Smooth muscle cell (in vitro differentiated cells): ENCODE data around the gene SERINC2. TPM values are rescaled to one million over a fixed set of nuclear protein-coding genes. Genes with fewer than 3 reads are reported as not detected.

Experiments used
- DNase-seq: peaks from one replicate; lab custom pipeline; 2025; ENCODE audit not compliant: unreplicated experiment; lab: John Stamatoyannopoulos, UW
- H2AFZ ChIP-seq: fragments of 200-600 bp; sonication (generic); 2 replicates; pipeline ENCODE4 v1.6.0; 2016; ENCODE audit warnings: antibody characterized with exemption, low read depth, mild to moderate bottlenecking
- H3F3A ChIP-seq: fragments of 200-600 bp; sonication (generic); 2 replicates; pipeline ENCODE4 v1.6.0; 2017; ENCODE audit warnings: antibody characterized with exemption, low read depth
- H3K27ac ChIP-seq: fragments of 200-600 bp; sonication (generic); 2 replicates; pipeline ENCODE4 v1.5.1; 2016; ENCODE audit warnings: low read depth, mild to moderate bottlenecking
- H3K27me3 ChIP-seq: fragments of 200-600 bp; sonication (generic); 2 replicates; pipeline ENCODE4 v1.6.1; 2016; ENCODE audit warnings: low read depth, mild to moderate bottlenecking
- H3K36me3 ChIP-seq: fragments of 200-600 bp; sonication (generic); 2 replicates; pipeline ENCODE4 v1.5.1; 2016; ENCODE audit warnings: low read depth
- H3K4me1 ChIP-seq: fragments of 200-600 bp; sonication (generic); 2 replicates; pipeline ENCODE4 v1.5.1; 2016; ENCODE audit warnings: low read depth
- H3K4me2 ChIP-seq: fragments of 200-600 bp; sonication (generic); 2 replicates; pipeline ENCODE4 v1.6.0; 2016; ENCODE audit warnings: mild to moderate bottlenecking
- H3K4me3 ChIP-seq: fragments of 200-600 bp; sonication (generic); 2 replicates; pipeline ENCODE4 v1.5.1; 2016; ENCODE audit warnings: mild to moderate bottlenecking
- H3K79me2 ChIP-seq: fragments of 200-600 bp; sonication (generic); 2 replicates; pipeline ENCODE4 v1.6.0; 2016; ENCODE audit warnings: low read depth, mild to moderate bottlenecking
- H3K9ac ChIP-seq: fragments of 200-600 bp; sonication (generic); 2 replicates; pipeline ENCODE4 v1.6.0; 2016; ENCODE audit warnings: low read depth
- H3K9me3 ChIP-seq: fragments of 200-600 bp; sonication (generic); replicated peaks from 2 replicates; pipeline ENCODE4 v1.5.1; 2016; ENCODE audit warnings: low read depth
- H4K20me1 ChIP-seq: fragments of 200-600 bp; sonication (generic); 2 replicates; pipeline ENCODE4 v1.6.0; 2016; ENCODE audit warnings: low read depth
- WGBS: methylation state at CpG from one replicate; pipeline ENCODE4 v1.1.7; 2016; ENCODE audit warnings: low lambda C conversion rate; 5-methylcytosine and 5-hydroxymethylcytosine counted together
- polyA plus RNA-seq: library from polyadenylated mRNA; unstranded; fragments of >200 nt; fragmentation: Nextera tagmentation; extraction: Ambion mirVana; gene quantifications from 2 replicates; pipeline ENCODE4 v1.2.1, GENCODE V29; 2016
- total RNA-seq: library from RNA; depleted of rRNA; stranded (reverse); fragments of >200 nt; gene quantifications from 2 replicates; pipeline ENCODE4 v1.2.3, GENCODE V29; 2014
- TF ChIP-seq, protein P1 (sequence below): fragments of 200-600 bp; sonication (generic); IDR thresholded peaks from 2 replicates; pipeline ENCODE4 v1.5.1; 2017; ENCODE audit warnings: borderline replicate concordance, mild to moderate bottlenecking, antibody characterized with exemption; ENCODE audit not compliant: insufficient read depth, poor library complexity, severe bottlenecking

The SERINC2 gene
- total and polyA plus RNA-seq, 2 experiments from 2014 or later, result 31.6 to 41.3 TPM

DNA sequence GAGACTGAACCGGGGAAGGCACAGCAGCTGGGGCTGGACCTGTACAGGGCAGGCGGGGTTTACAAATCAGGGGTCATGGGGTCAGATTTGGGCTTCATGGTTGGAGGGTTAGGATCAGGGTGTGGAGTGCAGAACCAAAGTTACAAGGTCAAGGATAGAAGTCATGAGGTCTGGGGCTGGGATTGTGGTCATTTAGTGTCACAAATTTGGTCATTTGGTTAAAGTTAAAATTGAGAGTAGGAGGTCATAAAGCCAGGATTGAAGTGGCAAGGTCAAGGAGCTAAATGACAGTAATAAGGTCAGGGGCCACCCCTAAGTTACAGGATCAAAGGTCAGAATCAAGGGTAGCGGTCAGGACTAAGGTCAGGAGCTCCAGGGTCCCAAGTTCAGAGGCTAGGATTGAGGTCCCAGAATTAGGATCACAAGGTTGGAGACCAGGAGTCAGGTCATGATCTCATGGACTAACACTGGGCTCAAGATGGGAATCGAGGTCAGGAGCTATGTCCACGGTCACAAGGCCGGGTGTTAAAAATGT lies 20.4 kb downstream of the SERINC2 start:
- H3K9me3 ChIP-seq, result no peaks in the 10 kb centered on the region
- H2AFZ ChIP-seq, result no peak overlapping the region
- 92% methylated on average over 6 of the region's 6 CpGs for WGBS
- H3K27me3 ChIP-seq, result no peaks in the 10 kb centered on the region
- no peak overlapping the region for H3K4me3 ChIP-seq
- H3F3A ChIP-seq, result no peaks in the 10 kb centered on the region
- H3K27ac ChIP-seq, result no peak overlapping the region
- no peak for DNase-seq
- TF ChIP-seq, protein P1, sequence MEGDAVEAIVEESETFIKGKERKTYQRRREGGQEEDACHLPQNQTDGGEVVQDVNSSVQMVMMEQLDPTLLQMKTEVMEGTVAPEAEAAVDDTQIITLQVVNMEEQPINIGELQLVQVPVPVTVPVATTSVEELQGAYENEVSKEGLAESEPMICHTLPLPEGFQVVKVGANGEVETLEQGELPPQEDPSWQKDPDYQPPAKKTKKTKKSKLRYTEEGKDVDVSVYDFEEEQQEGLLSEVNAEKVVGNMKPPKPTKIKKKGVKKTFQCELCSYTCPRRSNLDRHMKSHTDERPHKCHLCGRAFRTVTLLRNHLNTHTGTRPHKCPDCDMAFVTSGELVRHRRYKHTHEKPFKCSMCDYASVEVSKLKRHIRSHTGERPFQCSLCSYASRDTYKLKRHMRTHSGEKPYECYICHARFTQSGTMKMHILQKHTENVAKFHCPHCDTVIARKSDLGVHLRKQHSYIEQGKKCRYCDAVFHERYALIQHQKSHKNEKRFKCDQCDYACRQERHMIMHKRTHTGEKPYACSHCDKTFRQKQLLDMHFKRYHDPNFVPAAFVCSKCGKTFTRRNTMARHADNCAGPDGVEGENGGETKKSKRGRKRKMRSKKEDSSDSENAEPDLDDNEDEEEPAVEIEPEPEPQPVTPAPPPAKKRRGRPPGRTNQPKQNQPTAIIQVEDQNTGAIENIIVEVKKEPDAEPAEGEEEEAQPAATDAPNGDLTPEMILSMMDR, result no peak
- H3K36me3 ChIP-seq, result no peaks in the 10 kb centered on the region
- no peaks in the 10 kb centered on the region for H3K4me1 ChIP-seq
- no peaks in the 10 kb centered on the region for H4K20me1 ChIP-seq
- no peaks in the 10 kb centered on the region for H3K79me2 ChIP-seq
- no peak overlapping the region for H3K9ac ChIP-seq
- H3K4me2 ChIP-seq, result no peak overlapping the region

DNA sequence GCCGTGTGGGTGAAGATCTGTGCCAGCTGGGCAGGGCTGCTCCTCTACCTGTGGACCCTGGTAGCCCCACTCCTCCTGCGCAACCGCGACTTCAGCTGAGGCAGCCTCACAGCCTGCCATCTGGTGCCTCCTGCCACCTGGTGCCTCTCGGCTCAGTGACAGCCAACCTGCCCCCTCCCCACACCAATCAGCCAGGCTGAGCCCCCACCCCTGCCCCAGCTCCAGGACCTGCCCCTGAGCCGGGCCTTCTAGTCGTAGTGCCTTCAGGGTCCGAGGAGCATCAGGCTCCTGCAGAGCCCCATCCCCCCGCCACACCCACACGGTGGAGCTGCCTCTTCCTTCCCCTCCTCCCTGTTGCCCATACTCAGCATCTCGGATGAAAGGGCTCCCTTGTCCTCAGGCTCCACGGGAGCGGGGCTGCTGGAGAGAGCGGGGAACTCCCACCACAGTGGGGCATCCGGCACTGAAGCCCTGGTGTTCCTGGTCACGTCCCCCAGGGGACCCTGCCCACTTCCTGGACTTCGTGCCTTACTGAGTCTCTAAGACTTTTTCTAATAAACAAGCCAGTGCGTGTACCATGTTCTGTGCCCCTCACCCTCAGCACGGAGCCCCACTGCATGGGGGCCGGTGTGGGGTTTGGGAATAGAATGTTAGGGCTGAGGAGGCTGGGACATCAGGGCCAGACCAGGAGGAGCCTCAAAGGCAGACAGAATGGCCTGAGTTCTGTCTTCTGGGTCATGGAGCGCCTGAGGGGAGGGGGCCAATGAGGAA lies 21.3 kb downstream of the SERINC2 start:
- Histone ChIP-seq H3K9ac (no peak overlapping the region), H2AFZ (no peak overlapping the region), H3K27ac (no peak overlapping the region), H3K9me3 (no peaks in the 10 kb centered on the region), H3K4me1 (no peaks in the 10 kb centered on the region), H3K27me3 (no peaks in the 10 kb centered on the region), H3K79me2 (no peaks in the 10 kb centered on the region), H3K4me3 (no peak overlapping the region), H3K4me2 (no peak overlapping the region), H3F3A (no peaks in the 10 kb centered on the region), H4K20me1 (no peaks in the 10 kb centered on the region), H3K36me3 (no peaks in the 10 kb centered on the region)
- DNase-seq, result no peak
- WGBS, result 87% methylated on average over 16 of the region's 21 CpGs
- TF ChIP-seq, protein P1, result no peak

DNA sequence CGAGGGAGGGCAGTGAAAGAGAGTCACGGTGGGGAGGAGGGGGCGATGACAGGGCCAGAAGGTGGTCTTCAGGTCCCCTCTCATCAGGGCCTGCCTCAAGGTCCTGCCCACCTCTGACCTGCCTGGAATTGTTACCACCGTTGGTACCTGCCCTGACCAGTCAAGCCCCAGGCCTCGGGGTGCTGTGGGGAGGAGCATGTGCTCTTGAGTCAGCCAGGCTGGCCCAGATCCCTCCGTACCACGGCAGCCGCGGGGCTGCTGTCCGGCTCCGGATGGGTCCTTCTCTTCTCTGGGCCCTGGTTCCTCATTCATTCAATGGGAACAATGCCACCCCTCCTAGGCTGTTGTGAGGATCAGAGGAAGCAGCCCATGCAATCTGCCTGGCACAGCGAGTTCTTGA lies 22.0 kb downstream of the SERINC2 start:
- Histone ChIP-seq H3K9ac (no peak overlapping the region), H3K9me3 (no peaks in the 10 kb centered on the region), H3K36me3 (no peaks in the 10 kb centered on the region), H3F3A (no peaks in the 10 kb centered on the region), H3K27ac (no peak overlapping the region), H3K4me2 (no peak overlapping the region), H3K4me1 (no peaks in the 10 kb centered on the region), H3K27me3 (no peaks in the 10 kb centered on the region), H2AFZ (no peak overlapping the region), H3K4me3 (no peak overlapping the region), H3K79me2 (no peaks in the 10 kb centered on the region), H4K20me1 (no peaks in the 10 kb centered on the region)
- TF ChIP-seq, protein P1, result no peak
- WGBS, result 88% methylated on average over 12 of the region's 12 CpGs
- DNase-seq, result no peak
